Left kidney (tissue), 2 donors: ENCODE results near the gene CCBE1. TPM values are rescaled to one million over a fixed set of nuclear protein-coding genes. Genes with fewer than 3 reads are reported as not detected.

ENCODE experiments used
- DNase-seq: peaks from one replicate; pipeline ENCODE4 v3.0.0-alpha.2; 2013
- polyA plus RNA-seq: library from polyadenylated mRNA; unstranded; fragments of 120-200 nt; gene quantifications from one replicate; pipeline ENCODE4 v1.2.1, GENCODE V29; 2013; ENCODE audit not compliant: insufficient read length

The CCBE1 gene
- polyA plus RNA-seq, 1 donor: 31.5 TPM

GRCh38 chr18:59619816-59620215 lies 77.4 kb downstream of the CCBE1 start:
- no peak for DNase-seq

DNA sequence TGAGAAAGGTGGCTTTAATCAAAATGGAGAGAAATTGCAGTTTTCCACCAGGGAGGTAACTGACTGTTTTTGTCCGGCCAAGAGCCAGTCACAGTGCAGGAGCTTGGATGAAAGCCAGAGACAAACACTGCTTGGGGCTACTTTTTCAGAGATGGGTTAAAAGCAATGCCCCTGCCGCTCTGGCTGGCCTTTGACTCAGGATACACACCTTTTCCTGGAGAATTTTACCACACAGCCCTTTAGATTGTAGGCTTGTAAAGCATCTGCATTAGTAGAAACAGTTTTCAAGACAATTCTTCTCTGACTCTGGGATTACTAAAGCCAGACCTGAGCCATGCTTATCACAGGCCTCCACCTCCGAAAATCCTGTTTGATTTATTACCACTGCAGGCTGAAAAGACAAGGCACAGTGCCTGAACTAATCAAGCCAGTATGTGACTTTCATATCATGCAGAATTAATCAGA lies 79.7 kb downstream of the CCBE1 start:
- DNase-seq: no peak

- DNase-seq: no peak
Observed at GRCh38 chr18:59616501-59616900, 80.7 kb downstream of the CCBE1 start.

- DNase-seq: no peak
Observed at GRCh38 chr18:59613903-59614302, 83.3 kb downstream of the CCBE1 start.

DNA sequence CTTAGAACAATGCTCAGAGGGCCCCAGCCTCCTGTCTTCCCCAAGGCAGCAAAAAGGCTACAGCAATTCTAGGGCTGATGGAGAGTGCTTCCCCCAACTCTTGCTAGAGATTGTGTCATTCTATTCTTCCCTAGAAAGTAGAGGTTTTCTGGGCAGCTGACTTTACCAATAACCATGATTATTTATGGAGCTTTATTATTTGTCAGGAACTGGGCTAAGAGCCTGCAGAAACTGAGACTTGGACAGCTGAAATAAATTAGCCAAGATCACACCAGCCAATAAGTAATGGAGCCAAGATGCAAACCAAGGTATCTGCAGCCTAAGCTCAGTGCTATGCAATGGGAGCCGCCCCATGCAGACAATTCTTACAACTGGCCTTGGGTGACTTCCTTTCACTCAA lies 84.8 kb downstream of the CCBE1 start:
- DNase-seq: no peak

DNA sequence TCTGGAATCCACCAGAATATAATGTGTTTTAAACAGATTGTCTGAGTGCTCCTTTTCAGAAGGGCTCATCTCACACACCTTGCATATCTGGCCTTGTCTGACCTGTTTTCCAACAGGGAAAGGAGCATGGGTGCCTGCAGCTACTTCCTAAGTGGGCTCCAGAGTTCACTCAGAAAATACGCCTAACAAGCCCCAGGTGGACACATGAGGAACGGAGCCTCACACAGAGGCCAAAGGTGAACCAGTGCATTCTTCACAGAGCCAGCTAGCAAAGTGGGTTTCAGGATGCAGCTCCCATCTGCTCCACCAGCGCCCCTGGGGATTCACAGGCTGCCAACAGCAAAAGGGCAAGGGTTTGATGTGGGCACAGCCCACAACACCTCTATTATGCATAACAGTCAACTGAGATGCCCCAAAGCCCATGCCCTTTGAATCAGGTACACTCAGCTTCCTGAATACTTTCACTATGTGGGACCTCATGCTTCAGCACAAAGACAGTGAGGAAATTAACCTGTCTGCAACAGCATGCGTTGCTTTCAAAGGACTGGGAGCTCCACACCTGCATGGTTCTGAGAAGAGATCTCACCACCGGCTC lies 86.6 kb downstream of the CCBE1 start:
- DNase-seq: no peak

DNA sequence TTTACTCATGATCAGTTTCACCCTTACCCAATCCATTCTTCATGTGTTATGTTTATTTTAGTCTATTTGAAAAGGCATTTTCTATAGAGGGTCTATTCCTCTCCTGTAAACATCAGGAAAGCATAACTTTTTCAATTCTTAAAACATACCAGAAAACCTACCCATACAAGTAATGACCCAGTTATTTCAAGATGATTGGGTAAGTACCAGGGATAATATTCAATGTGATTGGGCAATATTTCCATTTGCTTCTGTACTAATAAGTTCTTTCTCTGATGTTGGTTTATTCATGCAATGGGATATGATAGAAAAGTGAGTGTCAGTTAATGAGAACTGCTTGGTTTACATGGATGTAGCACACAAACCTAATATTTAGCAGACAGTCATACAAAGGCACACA lies 87.6 kb downstream of the CCBE1 start:
- no peak for DNase-seq

- no peak for DNase-seq
Observed at GRCh38 chr18:59607471-59607870, 89.8 kb downstream of the CCBE1 start.

GRCh38 chr18:59607078-59607379 lies 90.2 kb downstream of the CCBE1 start:
- no peak for DNase-seq

DNA sequence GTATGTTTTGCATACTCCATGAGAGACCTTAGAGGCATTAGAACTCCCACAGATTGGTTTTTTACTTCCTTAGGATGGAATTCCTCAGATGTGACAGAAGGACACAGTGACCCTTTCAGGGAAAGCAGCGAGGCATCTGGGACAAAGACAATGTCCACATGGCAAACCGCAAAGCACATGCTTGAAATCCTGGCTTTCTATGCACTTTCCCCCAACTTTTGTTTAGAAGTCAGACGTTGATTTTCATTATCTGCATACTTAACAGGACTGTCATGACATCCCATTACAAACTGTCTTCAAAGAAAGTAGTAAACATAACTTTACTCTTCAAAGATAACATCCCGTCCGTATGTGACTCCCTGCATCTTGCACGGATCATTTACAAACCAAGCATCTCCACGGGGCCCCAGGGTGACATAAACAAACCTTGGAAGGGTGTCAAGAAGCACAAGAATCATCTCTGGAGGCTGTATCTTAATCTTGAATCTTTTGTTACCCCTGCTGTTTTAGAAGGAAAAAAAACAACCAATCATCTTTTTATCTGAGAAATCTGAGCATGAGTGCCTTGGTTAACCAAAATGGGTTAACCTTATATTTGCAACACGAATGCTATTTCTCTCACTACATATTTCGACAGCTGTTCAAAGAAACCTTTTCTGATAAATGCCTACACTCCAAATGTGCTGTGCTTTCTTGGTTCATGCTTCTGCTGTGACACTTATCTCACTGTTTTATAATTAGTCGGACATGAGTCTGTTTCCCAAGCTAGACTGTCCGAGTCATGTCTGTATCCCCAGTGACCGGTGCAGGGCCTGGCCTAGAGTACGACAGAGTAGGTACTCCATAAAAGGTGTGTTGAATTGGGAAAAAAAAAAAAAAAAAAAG lies 90.8 kb downstream of the CCBE1 start:
- DNase-seq: peak; percentile 51

- no peak for DNase-seq
Observed at GRCh38 chr18:59605633-59606192, 91.5 kb downstream of the CCBE1 start.

DNA sequence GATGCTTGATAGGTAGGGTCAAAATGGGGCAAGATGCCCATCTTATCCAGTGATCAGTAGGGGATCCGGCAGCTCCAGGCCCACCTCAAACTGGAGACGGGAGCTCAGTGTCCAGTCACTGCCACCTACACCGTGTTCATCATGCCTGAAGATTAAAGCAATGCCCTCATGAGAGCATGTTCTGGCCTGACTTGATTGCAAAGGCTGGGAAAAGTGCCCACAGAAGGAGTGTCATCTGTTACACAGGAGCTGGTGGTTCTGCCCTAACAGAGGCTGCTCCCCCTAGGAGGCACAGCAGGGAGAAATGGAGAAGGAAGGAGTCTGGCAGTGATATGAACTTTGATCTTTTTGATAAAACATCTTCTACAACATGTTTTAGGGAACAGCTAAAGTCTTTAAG lies 92.3 kb downstream of the CCBE1 start:
- no peak for DNase-seq

GRCh38 chr18:59597049-59597448 lies 100.2 kb downstream of the CCBE1 start:
- DNase-seq: no peak

DNA sequence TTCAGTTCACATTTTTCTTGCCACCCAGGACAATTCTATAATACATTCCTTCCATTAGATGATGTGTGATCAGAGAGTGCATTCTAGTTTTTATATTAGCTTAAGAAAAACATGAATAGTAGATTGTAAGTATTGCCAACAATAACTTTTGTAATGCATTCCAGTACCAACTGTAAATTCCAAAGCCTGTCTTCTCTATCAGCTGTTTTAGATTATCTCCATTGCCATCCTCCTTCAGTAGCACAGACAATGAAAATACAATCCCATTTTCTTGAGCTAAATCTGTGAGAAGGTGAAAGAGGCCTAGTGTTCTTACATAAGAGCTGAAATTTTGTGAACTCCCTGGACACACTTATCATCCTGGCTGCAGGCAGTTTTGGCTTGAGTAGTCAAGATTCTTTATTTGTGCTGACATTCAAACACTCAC lies 103.9 kb downstream of the CCBE1 start:
- no peak for DNase-seq

GRCh38 chr18:59592624-59593023 lies 104.6 kb downstream of the CCBE1 start:
- DNase-seq: no peak

DNA sequence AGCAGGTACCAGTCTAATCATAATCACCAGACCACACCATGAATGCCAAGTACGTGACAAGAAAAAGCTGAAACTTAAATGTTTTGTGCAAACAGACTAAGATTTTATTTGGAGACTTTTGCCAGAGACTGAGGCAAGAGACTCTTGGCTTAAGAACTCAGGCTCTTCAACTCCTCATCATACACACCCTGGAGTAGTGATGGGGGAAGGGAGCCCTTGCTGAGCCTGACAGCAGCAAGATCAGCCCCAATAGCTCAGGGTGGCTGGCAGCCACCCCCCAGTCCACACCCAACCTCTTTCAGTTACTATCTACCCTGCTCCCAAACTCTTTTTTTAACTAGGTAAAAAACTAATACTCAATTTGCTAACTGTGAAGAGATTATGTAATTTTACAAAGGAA lies 114.8 kb downstream of the CCBE1 start:
- DNase-seq: no peak

GRCh38 chr18:59579509-59579908 lies 117.7 kb downstream of the CCBE1 start:
- DNase-seq: no peak

DNA sequence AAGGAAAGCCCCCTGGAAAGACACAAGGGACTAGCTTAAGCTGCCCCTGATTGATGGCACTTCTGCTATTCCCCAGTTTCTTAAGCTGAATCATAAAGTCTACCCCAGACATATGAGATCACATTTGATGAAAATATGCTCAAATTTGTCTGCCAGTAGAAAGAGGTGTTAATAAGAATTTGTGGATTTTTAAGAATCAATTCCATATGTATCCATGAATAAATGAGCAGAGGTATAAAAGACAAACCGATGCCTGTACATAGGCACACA lies 119.9 kb downstream of the CCBE1 start:
- no peak for DNase-seq

- DNase-seq: no peak
Observed at GRCh38 chr18:59576541-59577385, 120.5 kb downstream of the CCBE1 start.

DNA sequence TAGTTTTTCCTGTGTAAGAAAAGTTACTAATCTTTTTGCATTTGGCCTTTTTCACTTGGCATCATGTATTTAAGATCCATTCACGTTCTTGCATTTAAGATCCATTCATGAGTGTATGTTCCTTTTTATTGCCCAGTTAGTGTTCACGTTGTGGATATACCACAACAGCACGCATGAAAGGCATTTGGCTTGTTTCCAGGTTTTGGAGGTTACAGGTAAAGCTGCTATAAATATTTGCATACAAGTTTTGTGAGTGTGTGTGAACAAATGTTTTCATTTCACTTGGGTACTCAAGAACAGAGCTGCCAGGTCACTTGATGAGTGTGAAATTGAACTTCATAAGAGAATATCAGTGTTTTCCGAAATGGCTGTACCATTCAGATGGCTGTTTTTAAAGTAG lies 121.2 kb downstream of the CCBE1 start:
- no peak for DNase-seq

GRCh38 chr18:59573962-59574361 lies 123.3 kb downstream of the CCBE1 start:
- DNase-seq: no peak

- no peak for DNase-seq
Observed at GRCh38 chr18:59571902-59572301, 125.3 kb downstream of the CCBE1 start.

GRCh38 chr18:59570796-59571195 lies 126.4 kb downstream of the CCBE1 start:
- DNase-seq: no peak
